Inflammatory macrophage treated with lipopolysaccharide for 1 hour (primary cell): ENCODE data around the gene ZNF506.
"Not testable (repeated sequence)": the region's sequence is repeated elsewhere in the genome, so short reads cannot be mapped to it uniquely, and the experiment has no call there.

Experiments
- DNase-seq, 2 donors: peaks; one replicate each; pipeline ENCODE4 v3.0.0-alpha.2; 2020 to 2022

Gene ZNF506

DNA sequence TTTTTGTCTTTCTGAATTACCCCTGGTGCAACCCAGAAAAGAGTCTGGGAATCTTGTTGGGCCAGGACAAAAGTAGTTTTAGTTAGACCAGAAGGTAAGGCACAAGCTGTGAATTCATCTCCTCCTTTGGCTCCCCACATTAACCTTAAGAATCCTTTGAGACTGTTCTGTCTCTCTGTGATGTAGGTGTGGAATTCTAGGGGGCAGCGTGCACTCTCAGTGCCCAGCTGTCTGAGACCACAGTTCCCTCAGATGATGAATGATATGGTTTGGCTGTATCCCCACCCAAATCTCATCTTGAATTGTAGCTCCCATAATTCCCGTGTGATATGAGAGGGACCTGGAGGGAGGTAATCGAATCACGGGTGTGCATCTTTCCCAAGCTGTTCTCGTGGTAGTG is 43.9 kb downstream of the ZNF506 start:
- DNase-seq, result no peak

DNA sequence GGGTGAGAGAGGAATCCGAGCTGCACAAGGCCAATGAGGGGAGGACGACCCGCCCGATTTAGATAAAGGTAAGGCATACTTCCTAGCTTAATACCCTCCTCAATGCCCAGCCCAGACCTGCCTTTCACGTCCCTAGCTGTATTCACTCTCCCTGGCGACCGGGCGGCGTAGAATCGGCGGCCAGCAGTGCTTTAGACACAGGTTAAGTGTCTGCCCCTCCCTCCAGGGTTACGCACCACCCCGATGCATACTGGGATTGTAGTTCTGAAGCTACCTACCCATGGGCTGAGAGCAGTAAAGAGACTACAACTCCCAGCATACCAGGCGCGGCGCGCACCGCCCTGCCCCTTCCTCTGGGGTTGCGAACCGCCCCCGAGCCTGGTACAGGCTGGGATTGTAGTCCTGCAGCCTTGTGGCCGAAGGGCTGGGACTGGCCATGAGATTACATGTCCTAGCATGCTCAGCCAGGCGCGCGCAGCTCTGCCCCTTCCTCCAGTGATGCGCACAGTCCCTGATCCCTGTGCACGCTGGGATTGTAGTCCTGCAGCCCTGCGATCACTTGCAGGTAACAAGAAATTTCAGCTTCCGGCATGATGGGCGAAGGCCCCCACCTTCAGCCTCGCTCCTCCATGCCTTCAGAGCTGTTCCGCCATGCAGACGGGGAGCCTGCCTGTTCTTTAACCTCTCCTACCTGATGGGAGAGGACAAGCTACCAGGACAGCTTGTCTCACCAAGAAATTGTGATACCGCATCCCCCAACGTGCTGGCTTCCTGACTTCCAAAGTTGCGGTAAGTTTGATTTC is 45.1 kb downstream of the ZNF506 start:
- DNase-seq, result peak; percentile 95 to 96

DNA sequence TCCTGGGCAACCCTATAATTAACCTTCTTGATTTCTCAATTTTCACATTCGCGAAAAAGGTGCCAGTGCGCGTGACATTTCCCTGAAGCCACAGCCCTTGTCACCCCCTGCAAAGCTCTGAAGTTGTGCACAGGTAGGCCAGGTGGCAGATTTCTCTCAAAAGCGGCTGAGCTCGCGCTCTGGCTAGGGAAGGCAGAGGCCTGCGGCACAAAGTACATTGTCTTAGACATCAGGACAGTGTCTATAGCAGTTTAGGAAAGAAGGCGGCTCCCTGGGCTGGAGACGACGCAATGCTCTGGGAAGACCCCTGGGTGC is 45.7 kb downstream of the ZNF506 start:
- DNase-seq, result no peak

DNA sequence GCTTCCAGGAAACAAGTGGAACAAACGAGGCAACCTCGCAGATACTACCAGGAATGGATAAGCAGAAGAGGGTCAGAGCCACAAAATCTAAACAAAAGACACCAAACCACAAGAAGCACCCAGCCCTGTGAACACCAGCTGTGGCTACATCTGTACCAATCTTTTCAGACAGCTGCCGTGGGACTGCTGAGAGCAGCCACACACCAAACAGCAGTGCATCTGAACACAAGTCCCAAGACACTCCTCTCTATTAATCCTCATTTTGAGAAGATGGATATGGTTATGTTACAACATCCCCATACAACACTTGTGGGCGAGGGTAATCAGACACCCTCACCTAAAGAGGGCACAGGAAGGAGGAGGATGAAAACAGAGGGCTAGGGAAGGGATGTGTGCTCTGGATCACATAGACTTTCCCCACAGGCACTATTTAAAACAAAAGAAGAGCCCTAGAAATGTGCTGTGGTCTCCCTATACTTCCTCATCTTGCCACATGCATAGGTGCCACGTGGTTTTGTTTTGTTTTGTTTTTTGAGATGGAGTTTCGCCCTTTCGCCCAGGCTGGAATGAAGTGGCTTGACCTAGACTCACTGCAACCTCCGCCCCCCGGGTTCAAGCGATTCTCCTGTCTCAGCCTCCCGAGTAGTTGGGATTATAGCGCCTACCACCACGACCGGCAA is 47.1 kb downstream of the ZNF506 start:
- DNase-seq, result no peak

DNA sequence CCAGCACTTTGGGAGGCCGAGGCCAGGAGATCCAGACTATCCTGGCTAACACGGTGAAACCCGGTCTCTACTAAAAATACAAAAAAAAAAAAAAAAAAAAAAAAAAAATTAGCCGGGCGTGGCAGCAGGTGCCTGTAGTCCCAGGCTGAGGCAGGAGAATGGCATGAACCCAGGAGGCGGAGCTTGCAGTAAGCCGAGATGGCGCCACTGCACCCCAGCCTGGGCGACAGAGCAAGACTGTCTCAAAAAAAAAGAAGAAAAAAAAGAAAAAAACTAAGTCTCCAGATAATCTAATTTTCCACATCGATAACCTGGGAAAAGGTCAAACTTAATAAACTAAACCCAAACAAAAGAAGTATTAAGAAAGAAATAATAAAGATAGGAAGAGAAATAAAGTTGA is 49.6 kb downstream of the ZNF506 start:
- not testable (repeated sequence) for DNase-seq

DNA sequence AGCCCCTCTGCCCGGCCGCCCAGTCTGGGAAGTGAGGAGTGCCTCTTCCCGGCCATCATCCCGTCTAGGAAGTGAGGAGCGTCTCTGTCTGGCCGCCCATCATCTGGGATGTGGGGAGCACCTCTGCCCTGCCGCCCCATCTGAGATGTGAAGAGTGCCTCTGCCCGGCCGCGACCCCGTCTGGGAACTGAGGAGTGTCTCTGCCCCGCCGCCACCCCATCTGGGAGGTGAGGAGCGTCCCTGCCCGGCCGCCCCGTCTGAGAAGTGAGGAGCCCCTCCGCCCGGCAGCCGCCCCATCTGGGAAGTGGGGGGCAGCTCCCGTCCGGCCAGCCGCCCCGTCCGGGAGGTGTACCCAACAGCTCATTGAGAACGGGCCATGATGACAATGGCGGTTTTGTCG is 51.6 kb downstream of the ZNF506 start:
- not testable (repeated sequence) for DNase-seq

DNA sequence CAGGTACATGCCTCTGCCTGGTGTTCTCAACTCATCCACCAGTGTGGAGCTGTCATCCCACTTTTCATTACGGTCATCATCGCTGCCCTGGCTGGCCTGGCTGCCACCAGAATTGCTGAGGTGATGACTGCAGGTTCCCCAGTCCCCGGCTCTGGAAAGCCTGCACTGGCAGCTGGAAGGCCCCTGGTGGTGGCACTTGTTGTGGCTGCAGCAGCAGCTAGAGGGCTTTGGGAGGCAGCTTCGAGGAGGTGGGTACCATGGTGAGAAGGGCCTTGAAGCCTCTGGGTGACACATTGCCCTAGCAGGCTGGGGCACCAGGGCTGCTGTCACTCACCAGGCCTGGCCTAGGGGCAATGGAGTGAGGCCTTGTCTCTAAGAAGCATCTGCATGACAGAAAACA is 63.4 kb downstream of the ZNF506 start:
- DNase-seq, result no peak

DNA sequence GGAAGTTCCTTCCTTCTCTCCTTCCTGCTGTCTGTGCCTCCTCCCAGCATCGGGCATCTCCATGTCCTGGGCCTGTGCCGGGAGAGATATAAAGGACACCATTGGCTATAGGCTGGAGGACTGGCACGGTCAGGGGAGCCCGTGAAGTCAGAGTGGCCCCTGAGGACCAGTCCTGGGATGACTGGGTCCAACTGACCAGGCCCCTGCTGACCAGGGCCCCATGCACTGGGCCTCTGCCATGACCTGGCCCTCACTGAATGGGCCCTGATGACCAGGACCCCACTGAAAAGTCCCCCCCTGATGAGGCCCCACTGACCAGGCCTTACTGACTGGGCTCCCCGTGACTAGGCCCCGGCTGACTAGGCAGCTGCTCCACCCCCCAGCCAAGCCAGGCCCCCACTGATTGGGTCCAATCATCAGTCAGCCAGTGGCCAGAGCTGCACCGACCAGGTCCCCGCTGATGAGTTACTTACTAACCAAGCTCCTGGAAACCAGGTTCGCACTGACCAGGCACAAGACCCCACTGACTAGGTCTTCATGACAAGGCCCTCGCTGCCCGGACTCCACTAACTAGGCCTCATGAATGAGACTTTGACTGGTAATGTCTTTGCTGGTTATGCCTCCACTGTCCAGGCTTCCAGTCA is 68.7 kb downstream of the ZNF506 start:
- no peak for DNase-seq

DNA sequence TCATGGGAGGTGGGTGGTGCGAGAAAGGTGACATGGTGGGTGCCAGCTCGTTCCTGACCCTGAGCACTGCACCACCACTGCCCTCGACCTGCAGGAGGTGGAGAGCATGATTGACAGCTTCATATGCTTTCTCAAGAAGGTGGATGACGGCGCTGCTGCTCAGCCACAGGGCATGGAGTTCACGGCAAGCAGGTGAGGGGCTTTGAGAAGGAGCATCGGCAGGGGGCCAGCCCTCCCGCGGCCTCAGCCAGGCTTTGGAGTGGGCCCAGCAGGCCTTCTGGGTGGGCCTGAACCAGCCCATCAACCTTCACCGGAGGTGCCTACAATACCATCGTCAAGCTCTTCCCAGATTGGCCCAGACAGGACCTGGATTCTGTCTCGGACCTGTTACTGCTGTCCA is 69.7 kb downstream of the ZNF506 start:
- no peak for DNase-seq

DNA sequence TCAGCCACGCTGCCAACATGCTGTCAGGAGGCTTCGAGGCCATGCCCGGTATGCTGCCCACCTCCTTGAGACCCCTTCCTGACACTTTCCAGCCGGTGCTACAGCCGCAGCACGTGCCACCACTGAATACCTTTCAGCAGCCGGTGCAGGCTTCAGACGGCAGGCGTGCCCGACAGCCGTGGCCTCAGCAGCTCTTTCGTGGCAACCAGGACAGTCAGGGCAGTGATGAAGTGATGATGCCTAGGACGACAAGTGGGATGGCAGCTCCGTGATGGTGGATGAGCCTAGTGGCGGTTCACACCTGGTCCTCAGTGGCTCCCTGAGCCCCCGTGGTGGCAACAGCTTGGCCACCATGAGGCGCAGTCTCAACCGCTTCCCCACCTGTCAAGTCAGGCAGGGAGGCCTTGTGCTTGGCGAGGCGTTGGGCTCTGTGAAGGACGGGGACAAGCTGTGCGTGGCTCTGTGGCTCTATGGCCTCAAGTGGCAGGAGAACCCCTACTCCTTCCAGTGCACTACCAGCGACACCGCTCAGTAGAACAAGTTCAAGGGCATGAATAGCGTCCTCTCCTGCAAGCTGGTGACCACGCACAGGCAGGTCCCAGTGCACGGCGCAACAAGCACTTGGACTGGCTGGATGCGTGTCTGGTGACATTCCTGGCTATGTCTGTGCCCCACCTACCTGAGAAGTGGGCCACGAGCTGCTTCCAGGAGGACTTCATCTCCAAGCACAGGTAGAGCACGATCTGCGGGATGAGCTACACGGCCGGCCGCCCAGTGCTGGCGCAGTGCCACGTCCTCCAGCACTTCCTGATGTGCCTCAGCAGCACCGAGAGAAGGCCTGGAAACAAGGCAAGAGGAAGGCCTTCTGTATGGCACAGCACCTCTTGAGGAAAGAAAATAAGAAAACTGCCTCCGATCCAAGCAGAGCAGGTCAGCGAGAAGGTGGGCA is 70.4 kb downstream of the ZNF506 start:
- DNase-seq, result no peak

DNA sequence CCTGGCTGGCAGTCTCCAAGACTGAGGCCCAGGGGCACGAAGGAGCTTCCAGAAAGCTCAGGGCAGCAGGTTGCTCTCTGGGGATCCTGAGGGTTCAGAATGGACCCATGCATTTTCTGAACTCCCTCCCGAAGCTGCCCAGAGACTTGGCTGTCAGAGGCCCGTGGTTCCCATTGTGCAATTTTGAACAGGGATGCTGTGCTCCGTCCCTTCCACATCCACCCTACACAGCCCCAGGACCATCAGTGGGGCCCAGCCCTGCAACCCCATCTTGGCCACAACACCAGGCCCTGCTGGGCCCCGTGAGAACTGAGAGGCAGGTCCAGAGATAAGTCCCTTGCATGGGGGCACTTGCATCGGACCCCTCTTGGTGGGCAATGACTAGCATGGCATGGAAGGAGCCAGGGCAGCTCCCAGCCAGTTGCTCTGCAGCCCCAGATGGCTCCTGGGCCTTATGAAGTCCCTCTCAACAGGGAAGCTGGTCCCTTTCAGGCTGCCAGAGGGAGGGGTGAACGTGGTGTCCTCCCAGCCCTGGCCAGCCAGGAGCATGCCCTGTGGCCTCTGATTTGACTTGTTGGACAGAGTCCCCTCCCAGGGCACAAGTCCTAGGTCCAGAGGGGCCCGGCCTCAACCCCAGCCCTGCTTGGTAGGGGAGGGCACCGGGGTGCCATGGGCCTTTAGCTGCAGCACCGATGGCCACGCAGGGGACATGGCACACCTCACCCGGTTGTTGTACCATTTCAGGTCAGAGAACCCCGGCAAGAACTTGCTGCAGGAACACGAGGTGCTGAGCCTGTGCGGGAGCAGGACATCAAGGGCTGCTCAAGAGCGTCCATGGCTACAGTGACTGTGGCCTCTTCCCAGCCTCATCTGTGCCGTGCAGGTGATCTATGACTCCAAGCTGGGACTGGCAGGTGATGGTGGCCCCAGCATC is 71.4 kb downstream of the ZNF506 start:
- DNase-seq, result no peak

DNA sequence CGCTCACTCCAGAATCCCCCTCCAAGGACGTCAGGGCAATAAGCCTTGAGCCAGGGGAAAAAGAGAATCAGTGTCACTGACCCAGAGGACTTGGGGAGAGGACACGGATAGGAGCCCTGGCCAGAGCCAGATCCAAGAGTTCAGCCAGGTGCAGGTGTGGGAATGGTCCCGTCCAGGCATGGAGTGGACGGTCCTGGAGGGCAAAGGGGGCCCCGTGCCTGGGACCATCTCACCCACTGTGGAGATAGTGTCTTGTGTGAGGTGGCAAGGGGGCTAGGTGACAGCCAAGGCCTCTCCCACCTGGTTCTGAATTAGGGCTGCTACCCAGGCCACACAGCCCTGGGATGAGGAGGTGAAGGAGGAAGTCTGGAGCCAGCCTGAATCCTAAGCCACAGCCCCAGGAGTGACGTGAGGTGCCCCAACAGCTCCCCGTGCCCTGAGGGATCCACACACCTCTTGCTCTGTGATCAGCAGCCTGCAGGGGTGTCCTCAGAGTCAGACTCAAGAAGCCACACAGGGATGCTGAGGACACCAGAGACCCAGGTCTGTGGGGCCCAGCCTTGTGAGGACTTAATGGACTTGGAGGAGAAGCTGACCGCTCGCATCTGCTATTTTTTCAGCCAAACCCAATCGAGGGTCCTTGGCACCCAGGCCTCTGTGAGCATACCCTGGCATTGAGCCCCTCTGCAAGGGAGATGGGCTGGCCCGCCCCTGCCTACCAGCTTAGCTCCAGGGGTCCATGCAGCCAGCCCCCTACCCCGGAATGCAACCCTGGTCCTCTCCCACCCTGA is 72.2 kb downstream of the ZNF506 start:
- DNase-seq, result no peak

DNA sequence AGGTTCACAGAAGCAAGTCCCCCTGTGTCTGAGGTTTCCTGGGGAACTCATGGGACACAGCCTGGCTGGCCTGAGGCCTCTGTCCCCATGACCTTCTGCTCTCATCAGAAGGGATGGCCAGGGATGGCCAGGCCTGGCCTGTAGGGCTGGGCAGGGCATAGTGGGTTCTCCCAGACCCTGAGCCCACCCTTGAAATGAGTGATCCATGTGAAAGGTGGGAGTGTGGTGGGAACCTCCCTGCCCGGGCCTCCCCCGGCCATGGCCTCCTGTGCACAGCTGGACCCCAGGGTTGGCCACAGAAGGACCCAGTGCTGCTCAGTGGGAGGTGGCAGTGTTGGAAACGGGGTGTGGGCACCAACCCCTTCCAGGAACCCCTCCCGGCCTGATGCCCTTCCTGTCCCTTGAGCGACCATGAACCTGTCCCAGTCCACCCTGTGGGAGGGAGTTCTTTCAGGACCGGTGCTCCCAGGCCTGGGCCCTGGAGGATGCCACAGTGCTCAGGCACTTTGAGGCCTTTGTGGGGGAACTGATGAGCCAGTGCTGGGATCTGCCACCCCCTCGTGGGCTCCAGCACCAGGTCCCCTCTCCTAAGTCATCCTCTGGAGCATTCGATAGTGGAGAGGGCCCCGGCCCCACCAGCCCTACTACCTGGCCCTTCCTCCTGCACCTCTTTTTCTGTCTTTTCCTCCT is 73.2 kb downstream of the ZNF506 start:
- DNase-seq, result no peak

DNA sequence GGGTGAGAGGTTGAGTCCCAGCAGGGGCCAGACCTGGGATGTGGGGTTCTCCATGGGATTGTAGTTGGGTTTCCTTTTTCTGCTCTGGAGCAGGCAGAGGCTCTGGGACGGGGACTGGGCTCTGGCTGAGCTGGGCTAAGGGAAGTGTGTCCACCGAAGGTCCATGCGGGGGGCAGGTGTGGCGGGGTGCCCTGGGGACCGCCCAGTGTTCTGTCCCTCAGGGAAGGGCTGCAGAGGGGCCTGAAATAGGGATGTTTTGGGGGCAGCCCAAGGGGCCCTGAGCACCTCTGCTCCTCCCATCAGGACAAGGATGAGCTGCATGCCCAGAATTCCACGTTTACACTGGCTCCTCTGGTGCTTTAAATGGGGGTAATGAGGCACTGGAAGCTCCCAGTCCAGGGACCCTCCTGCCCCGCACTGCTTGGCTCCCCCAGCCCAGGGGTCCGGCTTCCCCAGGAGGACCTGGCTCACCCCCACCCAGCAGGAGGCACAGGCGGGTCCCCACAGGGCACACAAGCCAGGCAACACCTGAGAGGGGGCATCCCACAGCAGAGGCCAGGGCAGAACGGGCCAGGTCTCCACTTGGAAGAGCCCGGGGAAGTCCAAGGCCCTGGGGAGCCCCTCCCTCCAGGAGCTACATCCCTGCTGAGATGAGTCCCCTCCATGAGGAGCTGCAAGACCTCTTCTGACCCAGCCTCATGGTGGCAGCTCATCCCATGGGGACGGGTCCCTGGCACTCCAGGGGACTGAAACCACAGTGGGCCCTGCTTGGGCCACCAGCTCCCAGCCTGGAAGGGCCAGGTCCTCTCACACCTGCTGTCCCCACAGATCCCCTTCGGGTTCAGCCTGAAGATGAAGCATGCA is 74.0 kb downstream of the ZNF506 start:
- no peak for DNase-seq

DNA sequence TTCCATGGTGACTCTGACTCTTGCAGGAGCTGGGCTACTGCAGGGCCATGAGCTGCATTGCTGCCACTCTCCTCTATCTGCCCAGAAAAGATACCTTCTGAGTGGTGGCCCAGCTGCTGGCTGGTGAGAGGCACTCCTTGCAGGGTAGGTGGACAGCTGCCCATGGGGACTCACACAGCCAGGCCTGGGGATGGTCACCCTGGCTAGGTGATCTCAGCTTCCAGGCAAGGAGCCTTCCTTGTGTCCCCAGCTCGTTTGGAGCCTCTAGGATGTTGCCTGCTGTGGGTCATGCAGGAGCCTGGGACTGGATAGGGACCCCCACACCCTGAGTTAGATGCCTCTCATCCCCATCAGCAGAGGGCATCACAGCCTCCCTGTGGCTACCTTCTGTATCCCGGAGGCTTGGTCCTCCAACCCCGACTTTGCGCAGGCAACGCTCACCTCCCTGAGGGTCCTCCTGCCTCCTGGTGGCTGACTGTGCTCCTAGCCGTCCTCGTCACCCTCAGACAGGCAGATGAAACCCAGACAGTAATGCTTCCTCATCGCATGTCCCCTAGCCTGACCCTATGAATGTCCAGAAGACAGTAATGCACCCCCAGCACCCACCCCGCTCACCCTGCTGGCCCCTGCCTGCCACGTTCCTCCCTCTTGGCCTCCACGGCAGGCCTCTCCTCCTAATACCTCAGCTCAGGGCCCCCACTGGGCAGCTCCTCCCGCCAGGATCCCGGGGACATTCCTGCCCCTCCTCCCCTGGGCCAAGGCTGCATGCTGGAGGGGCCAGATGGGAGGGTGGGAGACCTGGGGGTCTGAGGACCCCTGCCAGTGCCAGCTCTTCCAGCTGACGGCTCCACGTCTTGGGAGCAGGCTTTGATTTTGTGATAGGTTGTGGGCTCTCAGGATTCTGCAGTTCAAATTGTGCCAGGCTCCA is 75.0 kb downstream of the ZNF506 start:
- DNase-seq, result no peak

DNA sequence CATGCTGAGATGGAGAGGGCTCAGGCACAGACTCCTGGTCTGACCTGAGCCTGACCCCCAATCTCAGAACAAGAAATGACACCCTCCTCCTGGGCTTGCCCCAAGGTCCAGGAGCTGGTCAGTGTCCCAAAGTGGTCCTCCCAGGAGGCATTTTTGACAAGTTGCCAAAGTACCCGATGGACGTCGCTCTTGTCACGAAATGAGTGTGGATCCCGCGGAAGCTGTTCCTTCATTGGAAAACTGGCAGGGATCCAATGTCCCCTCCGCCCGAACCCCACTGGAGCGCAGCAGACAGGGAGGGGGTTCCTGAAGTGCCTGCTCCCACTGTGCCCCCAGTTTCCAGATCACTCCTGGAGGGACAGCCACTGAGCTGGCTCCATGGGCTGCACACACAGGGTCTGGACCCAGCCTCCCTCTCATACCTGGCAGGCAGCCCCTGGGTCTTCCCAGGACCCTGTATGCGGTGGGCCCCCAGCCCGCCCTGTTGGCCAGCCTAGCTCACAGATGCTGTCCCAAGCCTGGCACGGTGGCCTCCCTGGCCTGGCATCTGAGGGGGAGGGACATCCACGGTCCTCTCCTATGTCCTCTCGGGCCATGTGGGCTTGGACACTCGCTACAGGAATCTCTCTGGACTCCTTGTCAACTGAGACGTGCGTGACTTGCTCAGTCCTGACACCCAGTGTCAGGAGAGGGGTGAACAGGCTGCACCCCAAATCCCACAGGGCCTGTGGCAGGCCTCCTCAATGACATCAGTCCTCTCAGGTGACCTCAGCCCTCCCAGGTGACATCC is 75.9 kb downstream of the ZNF506 start:
- no peak for DNase-seq

DNA sequence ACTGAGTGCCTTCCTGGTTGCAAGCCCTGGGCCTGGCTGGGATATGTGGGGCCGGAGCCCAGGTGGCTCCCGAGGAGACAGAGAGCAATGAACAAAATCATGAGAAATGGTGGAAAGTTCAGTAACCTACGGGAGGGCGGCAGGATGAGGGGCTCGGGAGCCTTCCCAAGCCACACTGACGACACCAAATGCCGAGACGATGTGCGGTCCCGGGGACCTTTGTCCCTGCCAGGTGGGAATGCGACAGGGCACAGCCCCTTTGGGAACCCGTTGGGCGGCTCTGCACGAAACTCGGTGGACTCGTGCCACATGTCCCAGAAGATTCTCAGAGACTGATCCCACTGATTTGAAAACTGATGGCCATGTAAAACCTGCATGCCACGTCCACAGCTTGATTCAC is 76.9 kb downstream of the ZNF506 start:
- DNase-seq, result no peak
